GM18508 (cell line): ENCODE measurements around the gene PLAGL2.
"Not testable (repeated sequence)": the region's sequence is repeated elsewhere in the genome, so short reads cannot be mapped to it uniquely, and the experiment has no call there.

ENCODE experiments used
- ATAC-seq: cut with Tn5 transposase; IDR thresholded peaks from one replicate; pipeline ENCODE4 v1.9.1; 2021; ENCODE audit warnings: moderate number of reproducible peaks; ENCODE audit not compliant: insufficient read depth, unreplicated experiment

Gene PLAGL2

GRCh38 chr20:32205843-32206759 is 1.4 kb downstream of the PLAGL2 start:
- no peak for ATAC-seq

DNA sequence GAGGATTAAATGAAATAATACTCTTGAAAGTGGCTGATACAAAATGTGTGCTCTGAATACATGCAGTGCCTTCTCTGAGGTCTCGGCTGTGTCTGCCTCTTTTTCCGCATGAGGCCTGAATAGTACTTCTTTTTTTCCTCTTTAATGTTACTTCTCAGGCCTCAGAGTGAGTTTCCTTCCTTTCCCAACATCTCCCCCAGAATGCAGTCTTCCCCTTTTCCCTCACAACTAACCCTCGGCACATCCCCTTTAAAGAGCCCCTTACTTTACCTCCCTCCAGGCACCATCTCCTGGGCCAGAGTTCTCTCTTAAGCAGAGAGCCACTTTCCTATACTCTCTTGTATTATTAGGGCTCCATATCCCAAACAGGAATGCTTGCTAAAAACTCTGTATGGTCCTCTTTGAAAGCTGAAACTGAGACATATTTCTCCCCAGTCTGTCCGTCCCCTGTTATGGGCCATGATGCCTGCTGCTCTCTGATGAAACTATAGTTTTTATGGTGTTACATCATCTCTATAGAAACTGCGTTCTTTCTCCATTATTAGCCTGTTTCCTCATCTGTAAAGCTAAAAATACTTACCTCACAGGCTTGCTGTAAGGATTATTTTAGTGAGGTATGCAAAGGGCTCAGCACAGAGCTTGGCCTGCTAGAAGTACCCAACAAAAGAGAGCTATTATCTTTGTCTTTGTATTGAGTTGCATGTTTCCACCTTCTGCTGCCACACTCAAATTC is 2.3 kb downstream of the PLAGL2 start:
- ATAC-seq: no peak

- no peak for ATAC-seq
These were observed 3.1 kb downstream of the PLAGL2 start for GRCh38 chr20:32204205-32205109.

DNA sequence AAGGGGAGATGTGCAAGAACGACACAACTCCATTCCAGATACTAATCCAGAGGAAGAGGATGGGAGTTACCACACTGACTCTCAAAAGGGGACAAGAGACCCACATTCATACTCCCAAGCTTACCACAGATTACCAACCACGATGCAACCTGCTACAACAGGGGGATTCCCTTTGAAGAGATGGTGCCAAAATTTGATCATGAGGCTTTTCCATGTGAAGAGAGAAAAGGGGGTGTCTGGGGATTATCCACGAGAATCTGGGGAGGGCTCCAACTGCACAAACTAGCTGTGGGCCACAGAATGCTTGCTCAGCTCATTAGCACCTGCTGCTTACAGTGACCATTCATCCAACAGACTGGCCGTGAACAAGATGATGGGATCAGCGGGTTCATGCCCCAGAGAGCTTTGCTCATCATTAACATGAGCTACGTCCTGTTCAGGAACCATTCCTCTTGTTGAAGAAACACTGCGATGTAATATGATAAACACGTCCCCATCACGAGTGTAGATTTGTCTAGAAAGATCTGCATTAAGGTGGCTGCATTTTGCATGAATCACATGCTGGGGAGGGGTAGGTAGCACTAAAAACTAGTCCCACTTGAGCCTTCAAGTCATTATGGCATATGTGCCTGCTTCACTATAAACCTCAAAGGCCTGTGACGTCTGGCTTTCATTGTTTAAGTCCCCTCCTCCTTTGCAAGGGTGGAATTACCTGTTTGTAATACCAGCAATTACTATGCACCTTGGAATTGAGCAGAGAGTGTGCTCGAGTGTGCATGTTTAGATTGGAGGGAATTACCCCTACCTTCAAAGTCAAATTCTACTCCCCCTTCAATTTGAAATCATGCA is 4.0 kb downstream of the PLAGL2 start:
- ATAC-seq: no peak

DNA sequence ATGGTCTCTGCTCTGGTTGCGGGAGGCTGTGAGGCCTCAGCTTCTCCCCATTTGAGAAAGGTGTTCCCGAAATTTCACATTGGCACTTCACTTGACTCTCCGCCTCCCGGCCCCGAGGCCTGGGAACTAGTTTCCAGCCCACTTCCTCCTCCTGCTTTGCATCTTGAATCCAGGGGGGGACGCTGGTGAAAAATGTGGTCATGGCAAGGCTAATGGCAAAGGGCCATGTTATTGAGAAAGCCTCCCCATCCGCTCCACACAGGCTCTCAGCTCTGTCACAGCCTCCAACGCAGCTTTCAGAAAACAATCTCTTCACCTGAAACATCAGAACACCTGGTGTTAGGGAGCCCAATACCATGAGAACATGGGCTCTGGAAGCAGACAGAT is 5.6 kb downstream of the PLAGL2 start:
- ATAC-seq: no peak

DNA sequence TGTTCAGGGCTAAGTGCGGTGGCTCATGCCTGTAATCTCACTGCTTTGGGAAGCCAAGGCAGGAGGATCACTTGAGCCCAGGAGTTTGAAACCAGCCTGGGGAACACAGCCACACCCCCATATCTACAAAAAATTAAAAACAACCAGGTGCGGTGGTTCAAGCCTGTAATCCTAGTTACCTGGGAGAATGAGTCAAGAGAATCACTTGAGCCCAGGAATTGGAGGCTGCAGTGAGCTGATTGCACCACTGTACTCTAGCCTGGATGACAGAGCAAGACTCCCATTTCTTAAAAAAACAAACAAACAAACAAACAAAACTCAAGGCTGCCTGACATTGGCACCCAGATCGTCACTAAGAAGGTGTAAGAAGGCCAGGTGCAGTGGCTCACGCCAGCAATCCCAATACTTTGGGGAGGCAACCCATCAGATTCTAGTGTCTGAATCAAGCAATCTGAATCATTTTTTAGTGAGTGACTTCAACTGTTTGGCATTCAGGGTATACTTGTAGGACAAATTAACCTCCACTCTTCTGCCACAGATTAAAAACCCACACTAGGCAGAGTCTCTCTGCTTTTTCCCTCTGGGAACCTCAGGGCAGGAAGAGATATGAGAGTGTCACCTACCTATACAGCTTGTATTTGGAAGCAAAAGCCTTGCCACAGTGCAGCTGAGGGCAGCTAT is 6.1 kb downstream of the PLAGL2 start:
- ATAC-seq: no peak

- ATAC-seq: no peak
These were observed 8.5 kb downstream of the PLAGL2 start for GRCh38 chr20:32199006-32199405.

- ATAC-seq: not testable (repeated sequence)
These were observed 10.4 kb downstream of the PLAGL2 start for GRCh38 chr20:32197136-32197535.

DNA sequence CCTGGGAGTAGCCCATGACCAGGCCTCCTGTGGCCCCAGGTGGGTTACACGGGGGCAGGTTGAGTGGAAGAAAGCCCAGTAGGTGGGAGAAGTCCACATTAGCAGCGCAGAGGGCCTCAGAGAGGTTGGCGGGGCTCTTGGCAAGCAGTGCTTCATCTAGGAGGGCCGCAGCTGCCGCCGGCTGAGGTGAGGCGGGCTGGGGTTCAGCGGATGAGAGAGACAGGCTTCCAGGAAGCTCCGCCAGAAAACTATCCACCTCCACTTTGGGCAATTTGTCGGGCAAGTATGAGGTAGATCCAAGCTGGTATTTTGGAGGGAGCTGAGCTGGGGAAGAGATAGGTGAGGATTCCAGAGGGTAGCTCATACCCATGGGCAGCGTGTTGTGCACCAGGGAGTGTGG is 10.9 kb downstream of the PLAGL2 start:
- not testable (repeated sequence) for ATAC-seq

GRCh38 chr20:32195581-32195980 is 12.0 kb downstream of the PLAGL2 start:
- ATAC-seq: no peak

DNA sequence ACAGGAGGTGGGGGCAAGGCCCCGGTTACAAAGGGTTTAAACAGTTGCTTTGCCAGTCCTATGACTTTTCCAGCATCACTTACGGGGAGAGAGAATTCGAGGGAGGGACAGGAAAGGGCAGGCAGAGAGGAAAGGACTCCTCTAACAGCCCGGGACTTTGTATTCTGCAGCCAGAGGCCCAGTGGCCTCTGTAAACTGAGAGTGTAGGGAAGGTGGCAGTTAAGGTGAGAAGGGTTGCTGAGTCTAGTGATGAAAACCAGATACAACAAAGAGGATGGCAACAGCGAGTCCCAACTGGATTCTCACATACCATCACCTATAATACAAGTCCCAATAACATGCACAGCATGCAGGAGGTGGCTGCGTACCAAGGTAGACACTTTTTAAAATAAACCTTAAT is 13.5 kb downstream of the PLAGL2 start:
- ATAC-seq: no peak

- ATAC-seq: not testable (repeated sequence)
These were observed 14.2 kb downstream of the PLAGL2 start for GRCh38 chr20:32193336-32193735.

GRCh38 chr20:32192698-32193097 is 14.8 kb downstream of the PLAGL2 start:
- ATAC-seq: no peak

GRCh38 chr20:32191873-32192272 is 15.7 kb downstream of the PLAGL2 start:
- ATAC-seq: no peak

GRCh38 chr20:32191422-32191821 is 16.1 kb downstream of the PLAGL2 start:
- ATAC-seq: no peak

DNA sequence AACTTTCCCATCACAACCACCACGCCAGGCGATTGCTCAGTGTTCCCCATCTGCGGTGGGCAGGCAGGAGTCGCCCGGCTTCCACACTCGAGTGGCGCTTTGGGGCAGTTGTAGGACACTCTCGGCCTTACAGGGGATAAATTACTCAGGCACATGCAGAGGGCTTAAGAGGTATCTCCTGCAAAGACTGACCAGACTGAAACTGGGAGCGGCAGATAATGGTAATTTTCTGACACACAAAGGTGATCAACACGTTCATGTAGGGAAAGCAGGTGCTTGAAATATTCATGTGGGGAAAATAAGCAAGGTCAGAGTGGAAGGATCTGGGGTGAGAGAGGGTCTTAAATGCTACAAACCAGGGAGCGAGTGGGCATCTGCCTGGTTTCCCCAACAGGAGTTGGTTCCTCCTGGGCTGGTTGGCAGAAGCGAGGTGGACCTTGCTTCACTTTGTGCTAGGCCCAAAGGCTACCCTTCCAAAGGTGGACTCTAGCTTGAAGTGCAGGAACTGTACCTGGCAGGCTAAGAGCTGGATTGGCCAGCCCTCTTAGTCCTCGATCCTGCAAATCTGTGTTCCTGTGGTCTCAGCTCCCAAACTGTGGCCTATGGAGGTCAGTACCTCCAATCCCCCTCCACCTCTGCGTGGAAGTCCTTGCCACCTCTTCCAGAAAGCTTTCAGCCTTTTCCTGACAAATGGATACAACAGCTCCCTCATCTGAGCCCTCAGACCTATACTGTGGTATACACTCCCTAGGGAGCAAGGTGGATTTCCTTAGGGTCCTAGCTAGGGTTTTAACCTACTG is 16.7 kb downstream of the PLAGL2 start:
- ATAC-seq: no peak

DNA sequence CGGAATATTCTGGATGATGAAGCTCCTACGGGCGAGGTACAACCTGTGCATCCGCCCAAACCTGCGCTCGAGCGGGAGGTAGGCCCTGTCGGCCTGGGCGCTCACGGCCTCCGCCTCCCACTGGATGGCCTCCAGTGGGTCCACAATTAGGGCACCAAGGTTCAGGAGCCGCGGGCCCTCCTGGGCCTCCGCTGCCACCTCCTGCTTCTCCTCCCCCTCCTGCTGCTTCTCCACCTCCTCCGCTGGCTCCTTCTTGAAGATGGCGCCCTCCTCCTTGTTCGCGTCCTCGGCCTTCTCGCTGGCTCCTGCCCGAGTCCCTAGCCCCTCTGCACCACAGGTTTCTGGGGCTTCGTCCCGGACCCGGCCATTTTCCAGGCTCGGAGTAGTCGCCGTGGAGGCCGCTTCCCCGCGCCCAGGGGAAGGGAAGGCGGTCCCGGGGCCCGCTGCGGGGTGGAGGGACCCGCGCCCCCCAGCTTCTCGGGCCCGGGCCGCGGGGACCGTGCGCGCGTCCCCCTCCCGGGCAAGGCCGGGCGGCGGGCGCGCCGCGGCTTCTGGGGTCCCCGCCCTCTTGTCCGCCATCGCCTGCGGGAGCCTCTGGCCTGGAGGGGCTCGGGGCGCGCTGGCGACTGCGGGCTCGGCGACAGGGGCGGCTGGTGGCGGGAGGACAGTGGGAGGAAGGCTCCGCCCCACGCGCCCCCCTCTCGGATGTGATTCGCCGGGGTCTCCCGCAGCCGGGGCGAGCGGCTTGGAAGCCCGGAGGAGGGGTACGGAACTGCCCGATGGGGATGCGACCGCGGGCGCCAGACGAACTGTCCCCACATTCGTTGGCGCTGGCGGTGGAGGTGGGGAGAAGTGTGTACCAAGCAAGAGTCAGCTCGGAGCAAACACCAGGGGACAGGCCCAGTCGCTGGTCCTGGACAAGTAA is 17.6 kb downstream of the PLAGL2 start:
- no peak for ATAC-seq
